ENCODE results near the gene WFDC1.

DNA sequence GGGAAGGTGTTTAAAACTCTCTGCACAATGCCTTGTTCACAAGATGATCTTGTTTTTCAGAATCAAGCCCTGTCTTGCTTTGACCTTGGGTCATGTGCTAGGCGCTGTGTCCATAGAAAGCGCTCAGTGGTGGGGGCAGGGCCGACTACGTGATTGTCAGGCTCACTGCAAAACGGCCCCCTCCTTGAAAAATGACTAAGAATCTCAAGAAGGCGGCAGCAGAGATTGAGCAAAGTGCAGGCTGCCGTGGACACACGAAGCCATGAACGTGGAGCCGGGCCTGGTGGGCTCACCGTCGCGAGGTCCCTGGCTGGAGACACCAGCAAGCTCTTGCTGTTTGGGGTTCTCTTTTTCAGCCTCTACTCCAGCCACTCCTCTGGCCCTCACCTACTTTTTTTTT is 83.9 kb downstream of the WFDC1 start:
- TF ChIP-seq, protein P1, sequence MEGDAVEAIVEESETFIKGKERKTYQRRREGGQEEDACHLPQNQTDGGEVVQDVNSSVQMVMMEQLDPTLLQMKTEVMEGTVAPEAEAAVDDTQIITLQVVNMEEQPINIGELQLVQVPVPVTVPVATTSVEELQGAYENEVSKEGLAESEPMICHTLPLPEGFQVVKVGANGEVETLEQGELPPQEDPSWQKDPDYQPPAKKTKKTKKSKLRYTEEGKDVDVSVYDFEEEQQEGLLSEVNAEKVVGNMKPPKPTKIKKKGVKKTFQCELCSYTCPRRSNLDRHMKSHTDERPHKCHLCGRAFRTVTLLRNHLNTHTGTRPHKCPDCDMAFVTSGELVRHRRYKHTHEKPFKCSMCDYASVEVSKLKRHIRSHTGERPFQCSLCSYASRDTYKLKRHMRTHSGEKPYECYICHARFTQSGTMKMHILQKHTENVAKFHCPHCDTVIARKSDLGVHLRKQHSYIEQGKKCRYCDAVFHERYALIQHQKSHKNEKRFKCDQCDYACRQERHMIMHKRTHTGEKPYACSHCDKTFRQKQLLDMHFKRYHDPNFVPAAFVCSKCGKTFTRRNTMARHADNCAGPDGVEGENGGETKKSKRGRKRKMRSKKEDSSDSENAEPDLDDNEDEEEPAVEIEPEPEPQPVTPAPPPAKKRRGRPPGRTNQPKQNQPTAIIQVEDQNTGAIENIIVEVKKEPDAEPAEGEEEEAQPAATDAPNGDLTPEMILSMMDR (conservative IDR thresholded peaks at IDR 0.05 in 1 of 2, IDR thresholded peaks at IDR 0.05 in 1 of 2; ENCODE audit: low read depth in 1 of 2, low read length in 2 of 2) = no peak
- no peak for TF ChIP-seq EZH2 (IDR thresholded peaks at IDR 0.05; ENCODE audit: low read length, missing control alignments)
